SK-MEL-5 (cell line): ENCODE data around the gene CD52. TPM values are rescaled to one million over a fixed set of nuclear protein-coding genes. Genes with fewer than 3 reads are reported as not detected.
"Not testable (repeated sequence)": the region's sequence is repeated elsewhere in the genome, so short reads cannot be mapped to it uniquely, and the experiment has no call there.

Source experiments
- DNase-seq: peaks from one replicate; pipeline ENCODE4 v3.0.0-alpha.2; 2016; ENCODE audit warnings: low read depth, low spot score
- in situ Hi-C: cut with HindIII; loops from 2 replicates; pipeline ENCODE4 v1.10.0; 2016; ENCODE audit warnings: low sequenced_read_pairs, high pct_unique_total_duplicates, low pct_unique_long_range_greater_than_20kb
- total RNA-seq: library from RNA; depleted of rRNA; stranded (reverse); fragments of >200 nt; shearing (Covaris generic); gene quantifications from 2 replicates; pipeline ENCODE4 v1.2.3, GENCODE V29; 2014

CD52 gene
- total RNA-seq, 1 experiment from 2014 or later = not detected

DNA sequence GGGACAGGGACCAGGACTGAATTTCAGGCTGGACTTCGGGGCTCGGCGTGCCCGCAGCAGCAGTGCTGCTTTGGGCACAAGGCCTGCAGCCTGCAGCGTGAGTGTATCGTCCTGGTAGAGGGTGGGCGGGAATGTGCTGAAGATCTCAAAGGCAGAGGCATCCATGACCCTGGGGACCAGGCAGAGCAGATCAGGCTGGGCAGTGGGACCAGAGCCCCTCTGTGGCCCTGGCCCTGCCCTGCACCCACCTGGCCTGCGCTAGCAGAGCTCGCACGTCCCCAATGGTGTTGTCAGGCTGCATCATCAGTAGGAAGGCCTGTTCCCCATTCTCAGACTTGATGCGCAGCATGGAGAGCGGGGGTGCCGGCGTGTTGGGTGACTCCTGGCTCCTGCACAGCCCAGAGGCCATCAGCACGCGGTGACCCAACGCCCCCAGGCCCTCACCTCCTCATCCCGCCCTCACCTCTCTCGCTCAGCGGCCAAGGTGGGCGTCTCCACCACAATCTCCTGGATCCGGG is 35.3 kb upstream of the CD52 start:
- in situ Hi-C loops = no loop called here
- no peak for DNase-seq

DNA sequence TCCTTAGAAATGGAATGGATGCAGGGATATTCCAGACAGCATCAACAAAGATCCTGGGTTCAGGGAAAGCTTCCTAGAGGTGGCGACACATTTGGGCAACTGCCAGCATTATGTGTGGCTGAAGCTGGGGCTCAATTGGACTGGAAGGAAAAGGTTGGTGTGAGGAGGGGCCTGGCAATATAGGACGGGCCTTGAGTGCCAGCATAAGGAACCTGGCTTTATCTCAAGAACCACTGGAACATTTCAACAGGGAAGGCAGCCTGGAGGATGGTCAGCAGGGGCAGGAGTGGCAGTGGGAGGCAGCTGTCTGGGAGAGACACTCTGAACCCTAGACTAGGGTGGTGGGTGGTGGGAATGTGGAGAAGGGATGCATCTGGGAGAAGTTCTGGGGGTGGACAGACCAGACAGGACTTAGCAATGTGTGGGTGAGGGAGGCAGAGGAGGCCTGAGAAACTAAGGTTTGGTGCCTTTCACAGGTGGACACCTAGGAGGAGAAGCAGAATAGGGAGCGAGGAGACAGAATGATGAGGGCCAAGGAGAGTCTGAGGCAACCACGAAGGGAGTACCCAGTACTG is 34.4 kb upstream of the CD52 start:
- in situ Hi-C loops = no loop called here
- no peak for DNase-seq

GRCh38 chr1:26283871-26284596 is 33.7 kb upstream of the CD52 start:
- in situ Hi-C loops = no loop called here
- no peak for DNase-seq

DNA sequence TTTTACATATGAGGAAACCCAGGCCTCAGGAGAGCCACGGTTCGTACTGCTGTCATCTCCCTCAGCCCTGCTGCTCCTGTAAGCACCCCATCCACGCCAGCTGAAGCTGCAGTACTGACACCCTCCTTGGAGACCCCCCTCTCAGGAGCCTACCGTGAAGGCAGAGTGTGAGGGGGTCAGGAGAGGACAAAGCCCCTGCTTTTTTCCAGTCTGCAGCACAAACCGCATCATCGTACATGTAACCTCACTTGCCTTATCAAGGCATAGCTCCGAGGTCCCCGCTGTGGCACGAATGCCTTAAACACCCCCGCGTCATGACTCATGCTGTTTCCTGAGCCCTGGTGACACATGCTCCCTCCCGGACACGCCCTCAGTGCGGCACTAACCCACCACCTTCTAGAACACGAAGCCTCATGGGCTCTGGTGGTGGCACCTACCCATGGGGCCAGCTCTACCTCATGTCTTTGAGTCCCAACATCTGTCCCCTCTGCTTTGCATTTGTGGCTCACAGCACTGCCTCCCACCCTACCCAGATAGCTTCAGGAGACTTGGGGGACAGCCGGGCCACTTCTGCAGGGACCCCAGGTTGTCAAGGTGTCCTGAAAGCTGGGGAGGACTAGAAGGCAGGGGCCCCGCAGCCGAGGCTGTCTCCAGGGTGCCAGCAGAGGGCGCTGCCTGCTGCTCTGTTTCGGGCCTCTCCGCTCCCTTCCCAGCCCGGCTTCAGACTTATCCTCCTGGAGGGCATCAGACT is 33.0 kb upstream of the CD52 start:
- DNase-seq = peak; percentile 60
- in situ Hi-C loops = no loop called here

GRCh38 chr1:26285366-26286063 is 32.2 kb upstream of the CD52 start:
- DNase-seq = peak; percentile 56
- in situ Hi-C loops = no loop called here

GRCh38 chr1:26286064-26286416 is 31.7 kb upstream of the CD52 start:
- in situ Hi-C loops = no loop called here
- DNase-seq = no peak

GRCh38 chr1:26287033-26287711 is 30.6 kb upstream of the CD52 start:
- DNase-seq = no peak
- in situ Hi-C loops = no loop called here

- in situ Hi-C loops = no loop called here
- no peak for DNase-seq
These were observed 29.9 kb upstream of the CD52 start for GRCh38 chr1:26287811-26288210.

GRCh38 chr1:26288311-26288941 is 29.3 kb upstream of the CD52 start:
- in situ Hi-C loops = no loop called here
- no peak for DNase-seq

- DNase-seq = no peak
- in situ Hi-C loops = no loop called here
These were observed 28.3 kb upstream of the CD52 start for GRCh38 chr1:26289158-26290059.

GRCh38 chr1:26290122-26290881 is 27.5 kb upstream of the CD52 start:
- in situ Hi-C loops = no loop called here
- no peak for DNase-seq

GRCh38 chr1:26290882-26291261 is 26.9 kb upstream of the CD52 start:
- in situ Hi-C loops = no loop called here
- no peak for DNase-seq

GRCh38 chr1:26291433-26291832 is 26.3 kb upstream of the CD52 start:
- in situ Hi-C loops = no loop called here
- DNase-seq = no peak

DNA sequence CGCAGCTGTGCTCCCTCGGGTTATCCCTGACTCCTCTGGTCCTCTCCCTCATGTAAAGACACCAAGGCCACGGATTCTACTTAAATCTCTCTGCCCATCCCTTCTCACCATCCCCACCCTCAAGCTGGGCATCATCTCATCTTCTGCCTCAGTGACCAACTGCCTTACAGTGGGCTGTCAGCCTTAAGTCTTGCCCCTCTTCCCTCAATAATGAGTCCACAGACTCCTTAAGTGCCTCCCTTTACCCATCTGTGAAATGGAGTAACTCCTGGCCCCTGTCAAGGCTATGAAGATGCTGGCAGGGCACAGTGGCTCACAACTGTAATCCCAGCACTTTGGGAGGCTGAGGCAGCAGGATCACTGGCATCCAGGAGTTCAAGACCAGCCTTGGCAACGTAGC is 25.8 kb upstream of the CD52 start:
- DNase-seq = no peak
- in situ Hi-C loops = no loop called here

DNA sequence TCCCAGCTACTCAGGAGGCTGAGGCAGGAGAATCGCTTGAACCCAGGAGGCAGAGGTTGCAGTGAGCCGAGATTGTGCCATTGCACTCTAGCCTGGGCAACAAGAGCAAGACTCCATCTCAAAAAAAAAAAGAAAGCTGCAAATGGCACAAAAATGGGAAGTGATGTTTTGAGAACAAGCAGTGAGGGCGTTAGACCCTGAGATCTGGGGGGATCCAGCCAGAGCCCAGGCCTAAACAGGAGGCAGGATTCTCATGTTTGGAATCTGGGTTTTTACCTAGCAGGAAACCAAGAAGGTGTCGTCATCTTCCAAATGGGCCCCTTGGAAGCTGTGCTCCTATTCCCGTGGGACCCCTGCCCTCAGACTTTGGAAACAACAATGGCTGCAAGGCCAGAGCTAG is 25.0 kb upstream of the CD52 start:
- DNase-seq, in situ Hi-C loops: not testable (repeated sequence)
